Chondrocyte (in vitro differentiated cells): ENCODE measurements around the gene PDE4D. TPM values are rescaled to one million over a fixed set of nuclear protein-coding genes. Genes with fewer than 3 reads are reported as not detected.

Experiments
- DNase-seq: peaks from one replicate; pipeline ENCODE4 v3.0.0; 2021; ENCODE audit warnings: mixed read lengths, low spot score
- H3K27ac Mint-ChIP-seq: one replicate; pipeline ENCODE4 v1.8.0; 2021; ENCODE audit warnings: mild to moderate bottlenecking, moderate library complexity, mixed read lengths; ENCODE audit not compliant: unreplicated experiment
- H3K27me3 Mint-ChIP-seq: 2 replicates; pipeline ENCODE4 v1.8.0; 2021; ENCODE audit warnings: low read depth, mixed read lengths
- H3K36me3 Mint-ChIP-seq: 2 replicates; pipeline ENCODE4 v1.8.0; 2021; ENCODE audit warnings: low read depth, mixed read lengths
- H3K4me1 Mint-ChIP-seq: 2 replicates; pipeline ENCODE4 v1.8.0; 2021; ENCODE audit warnings: low read depth, mild to moderate bottlenecking, mixed read lengths
- H3K4me3 Mint-ChIP-seq: one replicate; pipeline ENCODE4 v1.8.0; 2021; ENCODE audit warnings: mild to moderate bottlenecking, moderate library complexity, mixed read lengths; ENCODE audit not compliant: unreplicated experiment
- H3K9me3 Mint-ChIP-seq: 2 replicates; pipeline ENCODE4 v1.8.0; 2021; ENCODE audit warnings: low read depth, mixed read lengths
- CTCF ChIP-seq: fragments of 200-600 bp; sonication (generic); IDR thresholded peaks from 2 replicates; pipeline ENCODE4 v1.5.0; 2021; ENCODE audit warnings: antibody characterized with exemption, mild to moderate bottlenecking, moderate library complexity
- total RNA-seq: library from RNA; stranded (reverse); gene quantifications from 3 replicates; pipeline ENCODE4 v1.2.1, GENCODE V29; 2021

Gene PDE4D
- total RNA-seq, 1 donor from 2014 or later, result 21.1 TPM

- Mint-ChIP-seq H3K4me3 (no peak overlapping the region), H3K27me3 (no peaks in the 10 kb centered on the region), H3K36me3 (peaks cover 2% of the 10 kb centered on the region), H3K4me1 (peaks cover 19% of the 10 kb centered on the region), H3K9me3 (peaks cover 4% of the 10 kb centered on the region), H3K27ac (no peak overlapping the region)
- TF ChIP-seq CTCF, result no peak
- DNase-seq, result no peak
Measured at GRCh38 chr5:58939664-58940063, 953.9 kb downstream of the PDE4D start.

- H3K36me3 Mint-ChIP-seq, result peaks cover 2% of the 10 kb centered on the region
- no peak for DNase-seq
- no peak for TF ChIP-seq CTCF
- H3K4me3 Mint-ChIP-seq, result no peak overlapping the region
- H3K9me3 Mint-ChIP-seq, result peaks cover 4% of the 10 kb centered on the region
- peaks cover 14% of the 10 kb centered on the region for H3K4me1 Mint-ChIP-seq
- no peak overlapping the region for H3K27ac Mint-ChIP-seq
- no peaks in the 10 kb centered on the region for H3K27me3 Mint-ChIP-seq
Measured at GRCh38 chr5:58938563-58939424, 954.7 kb downstream of the PDE4D start.

GRCh38 chr5:58937031-58937681 lies 956.4 kb downstream of the PDE4D start:
- H3K4me1 Mint-ChIP-seq, result peaks cover 14% of the 10 kb centered on the region
- TF ChIP-seq CTCF, result no peak
- no peak overlapping the region for H3K4me3 Mint-ChIP-seq
- H3K27me3 Mint-ChIP-seq, result peaks cover 1% of the 10 kb centered on the region
- H3K36me3 Mint-ChIP-seq, result peaks cover 2% of the 10 kb centered on the region
- no peak overlapping the region for H3K27ac Mint-ChIP-seq
- no peaks in the 10 kb centered on the region for H3K9me3 Mint-ChIP-seq
- no peak for DNase-seq

GRCh38 chr5:58934629-58935097 lies 958.9 kb downstream of the PDE4D start:
- TF ChIP-seq CTCF, result no peak
- Mint-ChIP-seq H3K27me3 (peaks cover 7% of the 10 kb centered on the region), H3K9me3 (no peaks in the 10 kb centered on the region), H3K4me3 (no peak overlapping the region), H3K27ac (no peak overlapping the region), H3K4me1 (no peaks in the 10 kb centered on the region), H3K36me3 (no peaks in the 10 kb centered on the region)
- DNase-seq, result no peak

- Mint-ChIP-seq H3K4me3 (no peak overlapping the region), H3K27me3 (peaks cover 7% of the 10 kb centered on the region), H3K9me3 (no peaks in the 10 kb centered on the region), H3K36me3 (no peaks in the 10 kb centered on the region), H3K27ac (no peak overlapping the region), H3K4me1 (no peaks in the 10 kb centered on the region)
- no peak for DNase-seq
- TF ChIP-seq CTCF, result no peak
Measured at GRCh38 chr5:58933891-58934628, 959.5 kb downstream of the PDE4D start.
